Kidney capillary endothelial cell (primary cell): ENCODE measurements around the gene OR5AL1.
"Not testable (repeated sequence)": the region's sequence is repeated elsewhere in the genome, so short reads cannot be mapped to it uniquely, and the experiment has no call there.

Source experiments
- DNase-seq: peaks from one replicate; pipeline ENCODE4 v3.0.0-alpha.2; 2018; ENCODE audit warnings: low spot score

Gene OR5AL1

DNA sequence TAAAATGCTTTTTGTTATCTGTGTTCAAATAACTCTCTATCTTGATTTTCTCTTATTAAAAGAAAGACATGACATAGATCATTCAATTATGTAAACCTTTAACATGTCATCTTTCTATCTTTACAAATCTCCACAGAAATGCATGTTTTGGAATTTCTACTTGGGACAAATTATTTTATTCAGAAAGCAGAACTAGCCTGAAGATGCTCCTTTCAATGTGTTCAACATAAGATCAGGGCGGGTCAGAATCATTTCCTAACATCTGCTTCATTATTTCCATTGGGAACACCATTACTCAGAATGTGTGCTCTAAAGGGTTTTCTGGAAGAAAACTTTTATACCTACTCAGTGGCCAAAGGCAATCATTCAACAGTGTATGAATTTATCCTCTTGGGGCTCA, at the start of gene OR5AL1:
Gene OR5AL1 (plus strand): TSS at position 301 of the 400 bp plus-strand sequence.
- DNase-seq: no peak

DNA sequence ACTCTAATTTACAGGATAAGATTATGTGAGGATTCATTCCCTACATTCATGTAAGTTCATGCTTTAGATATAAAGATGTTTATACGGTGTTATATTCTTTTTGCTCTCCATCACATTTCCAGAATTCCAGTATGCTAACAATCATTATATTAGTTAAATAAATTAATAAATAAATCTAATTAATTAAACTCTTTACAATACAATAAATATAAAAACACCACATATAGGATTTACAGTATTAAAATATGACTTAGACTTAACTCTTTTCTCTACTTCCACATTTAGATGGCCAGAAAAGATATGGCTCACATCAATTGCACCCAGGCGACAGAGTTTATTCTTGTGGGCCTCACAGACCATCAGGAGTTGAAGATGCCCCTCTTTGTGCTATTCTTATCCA, 37.2 kb upstream of the OR5AL1 start, which contains the start of gene OR8U1:
Gene OR8U1 (plus strand): TSS at position 301 of the 400 bp plus-strand sequence. CDS start 0 bp downstream, at position 301.
- no peak for DNase-seq

DNA sequence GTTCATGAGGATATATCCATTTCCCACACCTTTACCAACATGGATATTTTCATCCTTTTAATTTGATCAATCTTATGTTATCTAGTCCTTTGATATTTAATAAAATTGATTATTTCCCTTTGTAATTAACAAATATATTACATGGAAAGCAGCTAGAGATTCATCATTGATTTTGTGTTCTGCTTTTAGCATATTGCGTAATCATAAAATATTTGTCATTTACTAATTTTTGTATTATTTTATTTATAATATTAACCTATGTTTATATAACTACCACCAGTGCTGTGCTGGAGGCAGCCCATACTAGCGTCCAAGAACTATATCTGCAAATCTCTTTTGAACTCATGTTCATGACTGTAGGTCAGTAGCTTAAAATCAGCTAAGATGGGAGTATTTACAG, 32.4 kb upstream of the OR5AL1 start:
- DNase-seq: no peak

DNA sequence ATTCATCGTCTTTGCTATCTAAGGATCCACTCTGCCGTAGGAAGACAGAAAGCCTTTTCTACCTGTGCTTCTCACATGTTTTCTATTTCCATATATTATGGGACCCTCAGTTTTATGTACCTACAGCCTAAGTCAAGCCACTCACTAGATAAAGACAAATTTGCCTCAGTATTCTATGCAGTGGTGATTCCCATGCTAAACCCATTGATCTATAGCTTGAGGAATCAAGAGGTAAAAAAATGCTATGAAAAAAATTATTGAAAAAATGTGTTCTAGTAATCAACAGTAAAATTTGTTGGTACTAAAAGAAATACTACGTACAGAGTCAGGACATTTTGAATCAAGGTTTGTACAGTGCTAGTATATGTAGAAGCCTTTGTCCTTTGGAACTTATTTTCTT, 18.1 kb upstream of the OR5AL1 start:
- DNase-seq: no peak

DNA sequence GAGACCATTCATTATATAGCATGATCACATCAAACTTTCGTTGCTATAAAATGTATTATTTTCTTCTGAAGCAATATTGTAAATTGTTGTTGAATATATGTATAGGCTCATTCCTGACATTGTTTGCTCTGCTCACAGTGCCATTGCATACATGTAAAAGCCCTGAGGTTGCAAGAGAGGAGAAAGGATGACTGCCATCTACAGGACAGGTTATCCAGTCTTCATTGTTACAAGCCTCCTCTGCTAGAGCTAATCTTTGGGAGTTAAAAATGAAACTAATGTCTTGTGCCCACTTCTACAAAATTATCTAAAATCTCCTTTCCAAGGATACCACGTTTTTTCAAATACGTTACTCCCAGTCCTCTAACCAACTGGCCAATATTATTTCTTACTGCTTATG, 16.4 kb upstream of the OR5AL1 start:
- no peak for DNase-seq

DNA sequence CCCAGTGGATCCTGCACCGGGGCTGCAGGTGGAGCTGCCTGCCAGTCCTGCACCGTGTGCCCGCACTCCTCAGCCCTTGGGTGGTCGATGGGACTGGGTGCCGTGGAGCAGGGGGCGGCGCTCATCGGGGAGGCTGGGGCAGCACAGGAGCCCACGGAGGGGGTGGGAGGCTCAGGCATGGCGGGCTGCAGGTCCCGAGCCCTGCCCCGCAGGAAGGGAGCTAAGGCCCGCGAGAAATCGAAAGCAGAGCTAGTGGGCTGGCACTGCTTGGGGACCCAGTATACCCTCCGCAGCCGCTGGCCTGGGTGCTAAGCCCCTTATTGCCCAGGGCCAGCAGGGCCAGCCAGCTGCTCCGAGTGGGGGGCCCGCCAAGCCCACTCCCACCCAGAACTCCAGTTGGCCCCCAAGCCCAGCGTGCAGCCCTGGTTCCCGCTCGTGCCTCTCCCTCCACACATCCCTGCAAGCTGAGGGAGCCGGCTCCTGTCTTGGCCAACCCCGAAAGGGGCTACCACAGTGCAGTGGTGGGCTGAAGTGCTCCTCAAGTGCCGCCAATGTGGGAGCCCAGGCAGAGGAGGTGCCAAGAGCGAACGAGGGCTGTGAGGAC, 10.5 kb upstream of the OR5AL1 start:
- DNase-seq: not testable (repeated sequence)

DNA sequence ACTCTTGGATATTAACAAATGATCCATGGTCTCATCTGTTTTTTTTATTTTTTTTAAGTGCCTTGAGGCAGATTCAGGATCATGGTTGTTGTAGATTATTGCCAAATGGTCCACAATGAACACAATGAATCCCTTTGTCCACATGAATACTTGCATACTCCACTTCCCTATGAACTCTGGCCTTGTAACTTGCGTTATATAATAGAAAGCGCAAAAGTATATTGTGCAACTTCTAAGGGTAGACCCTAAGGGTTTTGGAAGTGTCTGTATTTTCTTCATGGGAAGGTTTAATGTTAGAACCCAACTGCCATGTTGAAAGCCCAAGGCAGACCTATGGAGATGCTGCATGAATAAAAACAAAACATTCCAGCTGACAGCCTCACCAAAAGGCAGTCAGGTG, 8.1 kb upstream of the OR5AL1 start:
- DNase-seq: no peak

DNA sequence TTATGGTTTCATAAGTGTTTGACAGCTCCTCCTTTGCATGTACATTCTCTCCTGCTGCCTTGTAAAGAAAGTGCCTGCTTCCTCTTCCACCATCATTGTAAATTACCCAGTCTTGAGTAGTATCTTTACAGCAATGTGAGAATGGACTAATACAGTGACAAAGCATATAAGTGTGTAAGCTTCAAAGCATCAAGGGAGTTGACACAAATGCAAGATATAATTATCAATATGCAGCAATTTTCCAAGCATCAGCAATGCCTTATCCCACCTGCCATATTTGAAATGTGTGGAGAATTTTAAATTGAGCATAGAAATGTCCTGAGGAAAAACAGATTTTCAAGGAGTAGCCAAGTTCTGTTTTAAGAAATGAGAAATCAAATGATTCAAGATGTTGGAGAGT, 1.7 kb upstream of the OR5AL1 start:
- DNase-seq: no peak

DNA sequence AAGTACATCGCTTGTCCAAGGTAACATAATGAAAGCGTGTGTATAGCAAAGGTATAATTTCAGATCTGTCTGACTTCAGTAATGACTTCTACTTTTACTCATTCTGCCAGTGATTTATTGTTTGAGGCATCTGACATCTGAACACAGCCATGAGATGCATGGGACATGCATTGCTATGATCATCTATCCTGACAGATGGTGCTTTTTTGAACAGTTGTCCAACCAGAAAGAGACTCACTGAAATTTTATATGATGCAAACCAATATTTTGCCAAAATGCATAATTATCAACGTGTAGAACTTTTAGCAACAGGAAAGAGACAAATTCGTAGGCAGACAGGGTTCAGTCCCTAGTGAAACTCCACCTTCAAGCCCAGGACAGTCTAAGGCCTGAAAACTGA, 41.0 kb downstream of the OR5AL1 start:
- no peak for DNase-seq

DNA sequence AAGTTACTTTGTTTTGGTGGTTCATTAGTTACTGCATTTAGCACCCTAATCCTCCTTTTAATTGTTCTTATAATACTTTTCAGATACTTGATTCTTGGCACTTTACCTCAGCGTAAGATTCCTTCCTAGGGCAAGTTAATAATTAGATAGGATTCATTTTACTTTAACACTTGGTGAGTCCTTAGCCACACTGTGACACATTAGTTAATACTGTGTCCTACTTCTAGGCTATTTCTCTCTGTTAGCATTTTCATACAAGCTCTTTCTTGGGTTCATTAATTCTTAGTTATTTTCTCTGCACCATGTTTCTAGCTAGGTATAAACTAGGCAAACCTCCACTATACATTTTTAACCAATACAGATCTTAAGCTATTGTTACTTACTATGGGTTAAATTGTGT, 44.6 kb downstream of the OR5AL1 start:
- DNase-seq: no peak
